Measurements from ENCODE around the gene BARX1. TPM values are rescaled to one million over a fixed set of nuclear protein-coding genes. Genes with fewer than 3 reads are reported as not detected.

The BARX1 gene
- total RNA-seq, 1 donor from 2014 or later, result not detected

- no peak for TF ChIP-seq CTCF (IDR thresholded peaks at IDR 0.05; ENCODE audit: insufficient read depth, low read length, poor library complexity, severe bottlenecking)
- Histone ChIP-seq H3K27me3 (ENCODE audit: control insufficient read depth, insufficient read depth, low read length) (peaks cover 4% of the 10 kb centered on the region), H3K36me3 (ENCODE audit: control insufficient read depth, insufficient read depth, low read length) (no peaks in the 10 kb centered on the region), H3K4me3 (ENCODE audit: low read depth, low read length) (no peak overlapping the region)
- no peak for DNase-seq (ENCODE audit: low read depth)
These were observed 14.1 kb upstream of the BARX1 start for GRCh38 chr9:93969328-93969661.

- no peak for TF ChIP-seq CTCF (IDR thresholded peaks at IDR 0.05; ENCODE audit: insufficient read depth, low read length, poor library complexity, severe bottlenecking)
- Histone ChIP-seq H3K36me3 (ENCODE audit: control insufficient read depth, insufficient read depth, low read length) (no peaks in the 10 kb centered on the region), H3K27me3 (ENCODE audit: control insufficient read depth, insufficient read depth, low read length) (peaks cover 8% of the 10 kb centered on the region), H3K4me3 (ENCODE audit: low read depth, low read length) (no peak overlapping the region)
- DNase-seq (ENCODE audit: low read depth), result no peak
These were observed 13.5 kb upstream of the BARX1 start for GRCh38 chr9:93968451-93969327.

- Histone ChIP-seq H3K4me3 (ENCODE audit: low read depth, low read length) (no peak overlapping the region), H3K36me3 (ENCODE audit: control insufficient read depth, insufficient read depth, low read length) (no peaks in the 10 kb centered on the region), H3K27me3 (ENCODE audit: control insufficient read depth, insufficient read depth, low read length) (peaks cover 8% of the 10 kb centered on the region)
- TF ChIP-seq CTCF (IDR thresholded peaks at IDR 0.05; ENCODE audit: insufficient read depth, low read length, poor library complexity, severe bottlenecking), result no peak
- DNase-seq (ENCODE audit: low read depth), result no peak
These were observed 12.1 kb upstream of the BARX1 start for GRCh38 chr9:93967020-93967803.

- peaks cover 19% of the 10 kb centered on the region for H3K27me3 ChIP-seq (ENCODE audit: control insufficient read depth, insufficient read depth, low read length)
- H3K36me3 ChIP-seq (ENCODE audit: control insufficient read depth, insufficient read depth, low read length), result no peaks in the 10 kb centered on the region
- H3K4me3 ChIP-seq (ENCODE audit: low read depth, low read length), result no peak overlapping the region
- TF ChIP-seq CTCF (IDR thresholded peaks at IDR 0.05; ENCODE audit: insufficient read depth, low read length, poor library complexity, severe bottlenecking), result peak; percentile 4
- DNase-seq (ENCODE audit: low read depth), result no peak
These were observed 10.8 kb upstream of the BARX1 start for GRCh38 chr9:93965830-93966577.

GRCh38 chr9:93964685-93965084 lies 9.5 kb upstream of the BARX1 start:
- Histone ChIP-seq H3K36me3 (ENCODE audit: control insufficient read depth, insufficient read depth, low read length) (no peaks in the 10 kb centered on the region), H3K4me3 (ENCODE audit: low read depth, low read length) (no peak overlapping the region), H3K27me3 (ENCODE audit: control insufficient read depth, insufficient read depth, low read length) (peaks cover 32% of the 10 kb centered on the region)
- no peak for DNase-seq (ENCODE audit: low read depth)
- TF ChIP-seq CTCF (IDR thresholded peaks at IDR 0.05; ENCODE audit: insufficient read depth, low read length, poor library complexity, severe bottlenecking), result no peak

All from kidney epithelial cell (primary cell).